WERI-Rb-1 (cell line): ENCODE data around the gene CFAP57.

Source experiments
- DNase-seq: peaks from one replicate; pipeline ENCODE4 v3.0.0-alpha.2; 2020
- H3K27ac ChIP-seq: fragments of 250-450 bp; sonication (Bioruptor Pico); 2 replicates; pipeline ENCODE4 v1.5.1; 2020; ENCODE audit warnings: mild to moderate bottlenecking, moderate library complexity
- H3K27me3 ChIP-seq: fragments of 250-450 bp; sonication (Bioruptor Pico); 2 replicates; pipeline ENCODE4 v1.5.1; 2021; ENCODE audit warnings: mild to moderate bottlenecking, low read depth, moderate library complexity; ENCODE audit not compliant: insufficient read depth, severe bottlenecking
- H3K36me3 ChIP-seq: fragments of 250-450 bp; sonication (Bioruptor Pico); 2 replicates; pipeline ENCODE4 v1.5.1; 2020; ENCODE audit warnings: mild to moderate bottlenecking, moderate library complexity
- H3K4me3 ChIP-seq: 2 replicates; pipeline ENCODE4 v1.5.1; 2011; ENCODE audit warnings: low read depth, mild to moderate bottlenecking, control low read depth, low read length
- H3K9me3 ChIP-seq: fragments of 250-450 bp; sonication (Bioruptor Pico); 2 replicates; pipeline ENCODE4 v1.5.1; 2021; ENCODE audit warnings: mild to moderate bottlenecking, moderate library complexity; ENCODE audit not compliant: severe bottlenecking
- CTCF ChIP-seq: IDR thresholded peaks from 2 replicates; pipeline ENCODE4 v1.5.1; 2011; ENCODE audit warnings: low read depth, mild to moderate bottlenecking, control low read depth, inconsistent platforms, low read length

CFAP57 gene

GRCh38 chr1:43184388-43184787, 12.3 kb downstream of the CFAP57 start:
- Histone ChIP-seq H3K4me3 (no peak overlapping the region), H3K9me3 (no peaks in the 10 kb centered on the region), H3K27me3 (no peaks in the 10 kb centered on the region), H3K27ac (no peak overlapping the region), H3K36me3 (no peaks in the 10 kb centered on the region)
- DNase-seq: no peak
- TF ChIP-seq CTCF: no peak

- peak; percentile 58 for DNase-seq
- Histone ChIP-seq H3K36me3 (no peaks in the 10 kb centered on the region), H3K9me3 (no peaks in the 10 kb centered on the region), H3K27ac (peak overlapping the region; percentile 56), H3K27me3 (no peaks in the 10 kb centered on the region), H3K4me3 (no peak overlapping the region)
- TF ChIP-seq CTCF: no peak
These were observed 12.9 kb downstream of the CFAP57 start for GRCh38 chr1:43184995-43185394.

- Histone ChIP-seq H3K27me3 (no peaks in the 10 kb centered on the region), H3K36me3 (no peaks in the 10 kb centered on the region), H3K27ac (no peak overlapping the region), H3K9me3 (no peaks in the 10 kb centered on the region), H3K4me3 (no peak overlapping the region)
- DNase-seq: no peak
- TF ChIP-seq CTCF: no peak
These were observed 16.0 kb downstream of the CFAP57 start for GRCh38 chr1:43188106-43188505.

GRCh38 chr1:43194509-43194908, 22.4 kb downstream of the CFAP57 start:
- no peak for TF ChIP-seq CTCF
- Histone ChIP-seq H3K27ac (no peak overlapping the region), H3K9me3 (no peaks in the 10 kb centered on the region), H3K27me3 (no peaks in the 10 kb centered on the region), H3K36me3 (no peaks in the 10 kb centered on the region), H3K4me3 (no peak overlapping the region)
- no peak for DNase-seq

- no peak overlapping the region for H3K4me3 ChIP-seq
- TF ChIP-seq CTCF: no peak; the same call in 1 of the 2 replicates
- no peak for DNase-seq
- no peaks in the 10 kb centered on the region for H3K9me3 ChIP-seq
- H3K36me3 ChIP-seq: no peaks in the 10 kb centered on the region
- no peaks in the 10 kb centered on the region for H3K27me3 ChIP-seq
- no peak overlapping the region for H3K27ac ChIP-seq
These were observed 25.4 kb downstream of the CFAP57 start for GRCh38 chr1:43197343-43198127.
